ENCODE results near the gene ZNF609.

Gene ZNF609

GRCh38 chr15:64680097-64680496, 219.7 kb downstream of the ZNF609 start:
- no peak overlapping the region for H3K4me3 ChIP-seq
- TF ChIP-seq POLR2AphosphoS5 (IDR thresholded peaks at IDR 0.05; ENCODE audit: borderline replicate concordance, low read depth, low read length) (no peak), FOXP2 (optimal IDR thresholded peaks at IDR 0.05; ENCODE audit: control extremely low read depth, extremely low read length, insufficient read depth) (no peak), EZH2 (IDR thresholded peaks at IDR 0.05) (no peak)

GRCh38 chr15:64681424-64682024, 221.1 kb downstream of the ZNF609 start:
- H3K27ac ChIP-seq = no peak overlapping the region
- H3K9me3 ChIP-seq (ENCODE audit: low read depth, low read length) = no peaks in the 10 kb centered on the region
- H3K36me3 ChIP-seq (ENCODE audit: insufficient read depth, low read length) = peaks cover 58% of the 10 kb centered on the region
- H3K9ac ChIP-seq (ENCODE audit: insufficient read length) = no peak overlapping the region
- DNase-seq (ENCODE audit: low read depth, low spot score) = no peak
- TF ChIP-seq EZH2 (IDR thresholded peaks at IDR 0.05) = no peak
- no peak overlapping the region for H3K4me3 ChIP-seq

More at GRCh38 chr15:64680097-64680496, 219.7 kb downstream of the ZNF609 start:
- no peak overlapping the region for H3K27ac ChIP-seq
- H3K36me3 ChIP-seq (ENCODE audit: insufficient read depth, low read length) = peaks cover 59% of the 10 kb centered on the region
- no peaks in the 10 kb centered on the region for H3K9me3 ChIP-seq (ENCODE audit: low read depth, low read length)
- no peak overlapping the region for H3K9ac ChIP-seq (ENCODE audit: insufficient read length)
- no peak for DNase-seq (ENCODE audit: low read depth, low spot score)

GRCh38 chr15:64682255-64682654, 221.9 kb downstream of the ZNF609 start:
- Histone ChIP-seq H3K27ac (no peak overlapping the region), H3K4me3 (no peak overlapping the region), H3K9ac (ENCODE audit: insufficient read length) (no peak overlapping the region), H3K36me3 (ENCODE audit: insufficient read depth, low read length) (peaks cover 66% of the 10 kb centered on the region), H3K9me3 (ENCODE audit: low read depth, low read length) (no peaks in the 10 kb centered on the region)
- TF ChIP-seq POLR2AphosphoS5 (IDR thresholded peaks at IDR 0.05; ENCODE audit: borderline replicate concordance, low read depth, low read length) = no peak
- TF ChIP-seq FOXP2 (optimal IDR thresholded peaks at IDR 0.05; ENCODE audit: control extremely low read depth, extremely low read length, insufficient read depth) = no peak
- TF ChIP-seq EZH2 (IDR thresholded peaks at IDR 0.05) = no peak
- no peak for DNase-seq (ENCODE audit: low read depth, low spot score)

- no peak for DNase-seq (ENCODE audit: low read depth, low spot score)
- Histone ChIP-seq H3K9me3 (ENCODE audit: low read depth, low read length) (no peaks in the 10 kb centered on the region), H3K9ac (ENCODE audit: insufficient read length) (no peak overlapping the region), H3K27ac (no peak overlapping the region), H3K36me3 (ENCODE audit: insufficient read depth, low read length) (peaks cover 72% of the 10 kb centered on the region), H3K4me3 (no peak overlapping the region)
- TF ChIP-seq EZH2 (IDR thresholded peaks at IDR 0.05) (no peak), FOXP2 (optimal IDR thresholded peaks at IDR 0.05; ENCODE audit: control extremely low read depth, extremely low read length, insufficient read depth) (no peak), POLR2AphosphoS5 (IDR thresholded peaks at IDR 0.05; ENCODE audit: borderline replicate concordance, low read depth, low read length) (no peak)
These were observed 223.0 kb downstream of the ZNF609 start for GRCh38 chr15:64683378-64683777.

GRCh38 chr15:64685230-64685888, 225.0 kb downstream of the ZNF609 start:
- no peaks in the 10 kb centered on the region for H3K9me3 ChIP-seq (ENCODE audit: low read depth, low read length)
- no peak for DNase-seq (ENCODE audit: low read depth, low spot score)
- TF ChIP-seq POLR2AphosphoS5 (IDR thresholded peaks at IDR 0.05; ENCODE audit: borderline replicate concordance, low read depth, low read length) (no peak), EZH2 (IDR thresholded peaks at IDR 0.05) (no peak), FOXP2 (optimal IDR thresholded peaks at IDR 0.05; ENCODE audit: control extremely low read depth, extremely low read length, insufficient read depth) (no peak)
- no peak overlapping the region for H3K27ac ChIP-seq
- H3K9ac ChIP-seq (ENCODE audit: insufficient read length) = no peak overlapping the region
- no peak overlapping the region for H3K4me3 ChIP-seq
- peaks cover 69% of the 10 kb centered on the region for H3K36me3 ChIP-seq (ENCODE audit: insufficient read depth, low read length)

- Histone ChIP-seq H3K9ac (ENCODE audit: insufficient read length) (no peak overlapping the region), H3K4me3 (no peak overlapping the region), H3K36me3 (ENCODE audit: insufficient read depth, low read length) (peaks cover 69% of the 10 kb centered on the region), H3K9me3 (ENCODE audit: low read depth, low read length) (no peaks in the 10 kb centered on the region), H3K27ac (no peak overlapping the region)
- TF ChIP-seq EZH2 (IDR thresholded peaks at IDR 0.05) (no peak), FOXP2 (optimal IDR thresholded peaks at IDR 0.05; ENCODE audit: control extremely low read depth, extremely low read length, insufficient read depth) (no peak), POLR2AphosphoS5 (IDR thresholded peaks at IDR 0.05; ENCODE audit: borderline replicate concordance, low read depth, low read length) (no peak)
- DNase-seq (ENCODE audit: low read depth, low spot score) = no peak
These were observed 225.9 kb downstream of the ZNF609 start for GRCh38 chr15:64686130-64686735.

- no peak overlapping the region for H3K4me3 ChIP-seq
- no peaks in the 10 kb centered on the region for H3K9me3 ChIP-seq (ENCODE audit: low read depth, low read length)
- TF ChIP-seq POLR2AphosphoS5 (IDR thresholded peaks at IDR 0.05; ENCODE audit: borderline replicate concordance, low read depth, low read length) (no peak), FOXP2 (optimal IDR thresholded peaks at IDR 0.05; ENCODE audit: control extremely low read depth, extremely low read length, insufficient read depth) (no peak), EZH2 (IDR thresholded peaks at IDR 0.05) (no peak)
- H3K27ac ChIP-seq = no peak overlapping the region
- H3K36me3 ChIP-seq (ENCODE audit: insufficient read depth, low read length) = peaks cover 59% of the 10 kb centered on the region
- no peak for DNase-seq (ENCODE audit: low read depth, low spot score)
- no peak overlapping the region for H3K9ac ChIP-seq (ENCODE audit: insufficient read length)
These were observed 226.8 kb downstream of the ZNF609 start for GRCh38 chr15:64687172-64687571.

GRCh38 chr15:64687688-64688087, 227.3 kb downstream of the ZNF609 start:
- peaks cover 55% of the 10 kb centered on the region for H3K36me3 ChIP-seq (ENCODE audit: insufficient read depth, low read length)
- no peak overlapping the region for H3K4me3 ChIP-seq
- H3K9ac ChIP-seq (ENCODE audit: insufficient read length) = no peak overlapping the region
- no peak overlapping the region for H3K27ac ChIP-seq
- no peaks in the 10 kb centered on the region for H3K9me3 ChIP-seq (ENCODE audit: low read depth, low read length)
- no peak for DNase-seq (ENCODE audit: low read depth, low spot score)
- no peak for TF ChIP-seq EZH2 (IDR thresholded peaks at IDR 0.05)

All from SK-N-MC (cell line).